ENCODE results near the gene PSIP1. TPM values are rescaled to one million over a fixed set of nuclear protein-coding genes. Genes with fewer than 3 reads are reported as not detected.
"Not testable (repeated sequence)": the region's sequence is repeated elsewhere in the genome, so short reads cannot be mapped to it uniquely, and the experiment has no call there.

PSIP1 gene
- total RNA-seq, 2 donors from 2014 or later = 21.4 to 21.7 TPM

GRCh38 chr9:15542624-15543023 lies 31.9 kb upstream of the PSIP1 start:
- DNase-seq (ENCODE audit: low spot score) = no peak
- no peaks in the 10 kb centered on the region for H3K4me1 ChIP-seq
- no peak overlapping the region for H3K27ac ChIP-seq
- H3K9me3 ChIP-seq = no peaks in the 10 kb centered on the region
- no peak for TF ChIP-seq CTCF (IDR thresholded peaks at IDR 0.05)
- no peaks in the 10 kb centered on the region for H3K36me3 ChIP-seq
- no peaks in the 10 kb centered on the region for H3K27me3 ChIP-seq
- no peak overlapping the region for H3K4me3 ChIP-seq

GRCh38 chr9:15541872-15542271 lies 31.1 kb upstream of the PSIP1 start:
- no peak for DNase-seq (ENCODE audit: low spot score)
- H3K4me3 ChIP-seq = no peak overlapping the region
- TF ChIP-seq CTCF (IDR thresholded peaks at IDR 0.05) = no peak
- H3K9me3 ChIP-seq = no peaks in the 10 kb centered on the region
- H3K27ac ChIP-seq = no peak overlapping the region
- no peaks in the 10 kb centered on the region for H3K27me3 ChIP-seq
- H3K4me1 ChIP-seq = no peaks in the 10 kb centered on the region
- no peaks in the 10 kb centered on the region for H3K36me3 ChIP-seq

GRCh38 chr9:15531380-15531779 lies 20.6 kb upstream of the PSIP1 start:
- H3K27ac ChIP-seq = no peak overlapping the region
- DNase-seq (ENCODE audit: low spot score) = no peak

GRCh38 chr9:15529566-15530324 lies 19.0 kb upstream of the PSIP1 start:
- no peak overlapping the region for H3K4me3 ChIP-seq
- TF ChIP-seq CTCF (IDR thresholded peaks at IDR 0.05) = no peak
- no peak overlapping the region for H3K27ac ChIP-seq
- DNase-seq (ENCODE audit: low spot score) = no peak
- H3K36me3 ChIP-seq = no peaks in the 10 kb centered on the region
- no peaks in the 10 kb centered on the region for H3K4me1 ChIP-seq
- no peaks in the 10 kb centered on the region for H3K9me3 ChIP-seq
- no peaks in the 10 kb centered on the region for H3K27me3 ChIP-seq

More at GRCh38 chr9:15531380-15531779, 20.6 kb upstream of the PSIP1 start:
- no peaks in the 10 kb centered on the region for H3K9me3 ChIP-seq
- TF ChIP-seq CTCF (IDR thresholded peaks at IDR 0.05) = no peak
- no peak overlapping the region for H3K4me3 ChIP-seq
- no peaks in the 10 kb centered on the region for H3K36me3 ChIP-seq
- H3K4me1 ChIP-seq = no peaks in the 10 kb centered on the region
- H3K27me3 ChIP-seq = no peaks in the 10 kb centered on the region

GRCh38 chr9:15527035-15527434 lies 16.3 kb upstream of the PSIP1 start:
- not testable (repeated sequence) for H3K27me3 ChIP-seq; DNase-seq (ENCODE audit: low spot score); H3K9me3 ChIP-seq; H3K4me1 ChIP-seq; H3K4me3 ChIP-seq; H3K36me3 ChIP-seq; H3K27ac ChIP-seq

- no peaks in the 10 kb centered on the region for H3K9me3 ChIP-seq
- H3K27ac ChIP-seq = no peak overlapping the region
- H3K4me1 ChIP-seq = no peaks in the 10 kb centered on the region
- H3K27me3 ChIP-seq = no peaks in the 10 kb centered on the region
- no peak for DNase-seq (ENCODE audit: low spot score)
- no peak for TF ChIP-seq CTCF (IDR thresholded peaks at IDR 0.05)
- no peak overlapping the region for H3K4me3 ChIP-seq
- no peaks in the 10 kb centered on the region for H3K36me3 ChIP-seq
Observed at GRCh38 chr9:15525958-15526357, 15.2 kb upstream of the PSIP1 start.

All from right atrium auricular region (tissue), 2 donors.